Esophagus muscularis mucosa (tissue), 3 donors: ENCODE measurements around the gene IL11RA.

Source experiments
- CTCF ChIP-seq, 3 experiments: fragments of 200-600 bp in 2 of 3; fragments of 450-650 bp in 1 of 3; sonication (generic) in 2 of 3; IDR thresholded peaks; one replicate each; pipeline ENCODE4 v1.5.1; 2017 to 2019; ENCODE audit warnings: antibody characterized with exemption in 3 of 3, mild to moderate bottlenecking in 2 of 3, moderate library complexity in 1 of 3
- POLR2A ChIP-seq: fragments of 450-650 bp; IDR thresholded peaks from one replicate; pipeline ENCODE4 v1.6.1; 2017; ENCODE audit warnings: antibody characterized with exemption, moderate library complexity, mild to moderate bottlenecking, low read depth

- TF ChIP-seq CTCF (IDR thresholded peaks at IDR 0.05): no peak
- TF ChIP-seq POLR2A: no peak
These were observed 34.2 kb downstream of the IL11RA start for GRCh38 chr9:34686231-34686630.
